GM18526 (cell line): ENCODE data around the gene GRXCR1.

Experiments used
- POLR2A ChIP-seq: IDR thresholded peaks from 3 replicates; pipeline ENCODE4 v1.6.1; 2011; ENCODE audit not compliant: insufficient read length; ENCODE audit errors: extremely low read depth

Gene GRXCR1

GRCh38 chr4:42906891-42907759 is 14.6 kb downstream of the GRXCR1 start:
- TF ChIP-seq POLR2A: no peak

GRCh38 chr4:42910459-42910858 is 17.9 kb downstream of the GRXCR1 start:
- no peak for TF ChIP-seq POLR2A

DNA sequence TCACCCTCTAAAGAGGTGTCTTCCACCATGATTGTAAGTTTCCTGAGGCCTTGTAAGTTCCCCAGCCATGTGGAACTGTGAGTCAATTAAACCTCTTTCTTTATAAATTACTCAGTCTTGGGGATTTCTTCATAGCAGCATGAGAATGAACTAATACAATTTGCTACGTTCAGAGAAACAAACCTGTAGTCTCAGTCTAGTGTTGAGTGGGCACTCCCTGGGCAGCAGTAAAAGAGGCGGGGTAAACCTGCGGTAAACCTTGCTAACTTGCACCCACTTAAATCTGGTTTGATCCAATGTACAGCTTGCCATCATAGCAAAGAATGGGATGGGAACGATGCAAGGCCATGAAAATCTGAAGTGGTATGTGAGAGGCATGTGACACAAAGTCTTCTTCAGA is 22.4 kb downstream of the GRXCR1 start:
- TF ChIP-seq POLR2A: no peak

- no peak for TF ChIP-seq POLR2A
Observed at GRCh38 chr4:42915484-42915883, 23.0 kb downstream of the GRXCR1 start.

DNA sequence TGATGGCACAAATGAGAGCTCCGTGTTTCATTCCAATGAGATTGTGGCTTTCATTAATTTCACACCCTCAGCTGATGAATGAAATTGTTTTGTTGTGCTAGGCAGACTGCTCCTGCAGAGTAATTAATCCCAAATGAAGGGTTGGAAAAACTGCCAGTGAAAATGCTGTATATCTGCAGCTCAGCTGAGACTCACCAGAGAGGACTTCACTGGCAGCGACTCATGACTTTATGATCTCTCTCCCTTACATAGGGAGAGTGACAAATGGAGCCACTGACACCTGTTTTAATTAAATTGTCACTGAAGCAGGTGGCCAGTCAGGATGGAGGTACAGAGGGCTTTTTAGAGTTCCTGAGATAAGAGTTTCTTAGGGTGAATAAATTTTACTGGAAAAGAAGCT is 24.8 kb downstream of the GRXCR1 start:
- no peak for TF ChIP-seq POLR2A

- TF ChIP-seq POLR2A: no peak
Observed at GRCh38 chr4:42923431-42923830, 30.9 kb downstream of the GRXCR1 start.

GRCh38 chr4:42925921-42926320 is 33.4 kb downstream of the GRXCR1 start:
- TF ChIP-seq POLR2A: no peak

DNA sequence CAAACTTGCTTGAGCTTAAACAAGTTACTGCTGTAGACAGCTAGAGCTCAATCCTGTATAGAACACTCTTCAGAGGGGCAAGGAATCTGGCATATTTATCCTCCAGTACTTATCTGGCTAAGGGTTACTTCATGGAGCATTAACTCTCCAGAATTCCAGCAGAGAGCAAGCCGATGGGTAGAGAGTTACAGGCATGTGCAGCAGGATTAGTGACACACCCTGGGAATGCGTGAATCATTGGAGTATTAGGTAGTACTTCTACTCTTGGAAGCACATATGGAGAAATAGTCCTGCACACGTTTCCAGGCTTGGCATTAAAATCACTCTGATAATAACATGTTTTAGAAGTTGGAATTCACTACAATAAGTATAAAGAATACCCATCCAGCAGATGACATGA is 35.4 kb downstream of the GRXCR1 start:
- no peak for TF ChIP-seq POLR2A

GRCh38 chr4:42928582-42928981 is 36.1 kb downstream of the GRXCR1 start:
- no peak for TF ChIP-seq POLR2A

- TF ChIP-seq POLR2A: no peak
Observed at GRCh38 chr4:42942216-42942615, 49.7 kb downstream of the GRXCR1 start.

- TF ChIP-seq POLR2A: no peak
Observed at GRCh38 chr4:42945874-42946273, 53.4 kb downstream of the GRXCR1 start.

DNA sequence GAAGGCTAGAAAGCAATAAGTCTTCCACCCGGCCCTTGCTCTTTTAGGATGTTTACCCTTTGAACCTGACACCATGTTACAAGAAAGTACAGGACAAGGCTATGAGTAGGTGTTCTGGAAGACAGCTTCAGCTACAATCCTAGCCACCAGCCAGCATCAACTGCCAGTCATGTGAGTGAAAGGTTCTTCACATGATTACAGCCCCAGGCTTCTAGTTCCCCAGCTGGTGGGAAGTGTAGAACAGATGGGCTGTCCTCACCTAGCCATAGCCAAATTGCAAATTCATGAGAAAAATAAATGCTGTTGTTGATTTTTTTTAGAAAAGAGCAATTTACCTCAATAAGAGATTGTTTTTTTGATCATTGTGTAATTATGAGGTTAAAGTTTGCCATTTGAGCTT is 60.8 kb downstream of the GRXCR1 start:
- TF ChIP-seq POLR2A: no peak

GRCh38 chr4:42954963-42955669 is 62.6 kb downstream of the GRXCR1 start:
- TF ChIP-seq POLR2A: no peak

- no peak for TF ChIP-seq POLR2A
Observed at GRCh38 chr4:42955746-42956505, 63.4 kb downstream of the GRXCR1 start.

GRCh38 chr4:42965326-42965725 is 72.8 kb downstream of the GRXCR1 start:
- TF ChIP-seq POLR2A: no peak

GRCh38 chr4:42985976-42986375 is 93.5 kb downstream of the GRXCR1 start:
- no peak for TF ChIP-seq POLR2A
